ENCODE results near the gene TMED8.
A peak's percentile ranks its signal among the peaks of the same experiment; 100 is the strongest.

- TF ChIP-seq CTCF (IDR thresholded peaks at IDR 0.05): no peak
- TF ChIP-seq POLR2AphosphoS5 (IDR thresholded peaks at IDR 0.05; ENCODE audit: insufficient read depth in 1 of 2, low read depth in 1 of 2): peak in 1 of 2 donors; percentile 93
Observed at GRCh38 chr14:77303417-77304156, 73.3 kb downstream of the TMED8 start.
